Vagina (tissue), 2 donors: Measurements from ENCODE around the gene ZBTB20. TPM values are rescaled to one million over a fixed set of nuclear protein-coding genes. Genes with fewer than 3 reads are reported as not detected.

ENCODE experiments used
- DNase-seq, 2 donors: peaks; one replicate each; pipeline ENCODE4 v3.0.0-alpha.2; 2017; ENCODE audit errors: extremely low spot score in 2 of 2
- H3K27ac ChIP-seq: fragments of 200-600 bp; sonication (generic); one replicate; pipeline ENCODE4 v1.5.1; 2019
- H3K27me3 ChIP-seq: fragments of 200-600 bp; sonication (generic); one replicate; pipeline ENCODE4 v1.5.1; 2019
- H3K36me3 ChIP-seq, 2 donors: fragments of 200-600 bp; sonication (generic); one replicate each; pipeline ENCODE4 v1.5.1; 2017 to 2019
- H3K4me1 ChIP-seq: fragments of 200-600 bp; sonication (generic); one replicate; pipeline ENCODE4 v1.5.1; 2019
- H3K4me3 ChIP-seq, 2 donors: fragments of 200-600 bp; sonication (generic); 1 replicate in 1 of 2; 2 replicates in 1 of 2; pipeline ENCODE4 v1.5.1; 2016 to 2019
- H3K9me3 ChIP-seq: fragments of 200-600 bp; sonication (generic); one replicate; pipeline ENCODE4 v1.5.1; 2019
- POLR2A ChIP-seq, 2 donors: fragments of 450-650 bp; IDR thresholded peaks; one replicate each; pipeline ENCODE4 v1.6.1; 2017; ENCODE audit warnings: antibody characterized with exemption in 2 of 2, mild to moderate bottlenecking in 2 of 2, moderate library complexity in 2 of 2
- POLR2AphosphoS5 ChIP-seq, 2 donors: sonication (generic); formaldehyde crosslinking; IDR thresholded peaks; one replicate each; pipeline ENCODE4 v1.9.0; 2017; ENCODE audit warnings: antibody characterized with exemption in 2 of 2, mild to moderate bottlenecking in 2 of 2, low read depth in 1 of 2; ENCODE audit not compliant: insufficient read depth in 1 of 2
- intact Hi-C: fragments of 100-400 bp; cut with DNase I; formaldehyde crosslinking; loops from one replicate; pipeline ENCODE4 v1.15.1; 2023
- total RNA-seq: library from RNA; depleted of rRNA; stranded (reverse); fragments of >200 nt; gene quantifications from one replicate; pipeline ENCODE4 v1.2.3, GENCODE V29; 2016
- TF ChIP-seq, protein P1 (sequence below), 3 experiments: fragments of 450-650 bp in 2 of 3; fragments of 200-600 bp in 1 of 3; sonication (generic) in 1 of 3; IDR thresholded peaks; one replicate each; pipeline ENCODE4 v1.5.1; 2017 to 2019; ENCODE audit warnings: antibody characterized with exemption in 3 of 3, mild to moderate bottlenecking in 2 of 3, moderate library complexity in 2 of 3

ZBTB20 gene
- total RNA-seq, 1 donor from 2014 or later = 64.8 TPM

DNA sequence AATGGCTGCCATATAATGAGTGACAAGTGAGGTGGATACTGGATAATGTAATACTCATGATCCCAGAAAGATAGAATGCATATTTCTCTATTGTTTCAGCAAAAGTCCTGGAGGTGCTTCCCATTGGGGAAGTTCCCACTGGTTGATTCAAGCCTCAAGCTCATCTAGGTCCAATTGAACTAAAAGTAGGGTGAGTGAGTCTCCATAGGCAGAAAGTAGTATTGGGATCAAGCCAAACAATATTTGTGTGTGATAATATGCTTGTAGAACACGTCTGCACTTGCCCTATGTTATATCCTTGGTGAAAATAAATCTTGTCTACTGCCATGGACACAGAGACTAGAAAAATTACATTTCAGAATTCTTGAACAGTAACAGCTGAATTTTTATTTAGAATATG, 14.8 kb upstream of the ZBTB20 start:
- H3K36me3 ChIP-seq = no peaks in the 10 kb centered on the region
- no peak for DNase-seq
- no peaks in the 10 kb centered on the region for H3K9me3 ChIP-seq
- TF ChIP-seq POLR2AphosphoS5 (IDR thresholded peaks at IDR 0.05; ENCODE audit: insufficient read depth in 1 of 2, low read depth in 1 of 2) = no peak
- TF ChIP-seq, protein P1, sequence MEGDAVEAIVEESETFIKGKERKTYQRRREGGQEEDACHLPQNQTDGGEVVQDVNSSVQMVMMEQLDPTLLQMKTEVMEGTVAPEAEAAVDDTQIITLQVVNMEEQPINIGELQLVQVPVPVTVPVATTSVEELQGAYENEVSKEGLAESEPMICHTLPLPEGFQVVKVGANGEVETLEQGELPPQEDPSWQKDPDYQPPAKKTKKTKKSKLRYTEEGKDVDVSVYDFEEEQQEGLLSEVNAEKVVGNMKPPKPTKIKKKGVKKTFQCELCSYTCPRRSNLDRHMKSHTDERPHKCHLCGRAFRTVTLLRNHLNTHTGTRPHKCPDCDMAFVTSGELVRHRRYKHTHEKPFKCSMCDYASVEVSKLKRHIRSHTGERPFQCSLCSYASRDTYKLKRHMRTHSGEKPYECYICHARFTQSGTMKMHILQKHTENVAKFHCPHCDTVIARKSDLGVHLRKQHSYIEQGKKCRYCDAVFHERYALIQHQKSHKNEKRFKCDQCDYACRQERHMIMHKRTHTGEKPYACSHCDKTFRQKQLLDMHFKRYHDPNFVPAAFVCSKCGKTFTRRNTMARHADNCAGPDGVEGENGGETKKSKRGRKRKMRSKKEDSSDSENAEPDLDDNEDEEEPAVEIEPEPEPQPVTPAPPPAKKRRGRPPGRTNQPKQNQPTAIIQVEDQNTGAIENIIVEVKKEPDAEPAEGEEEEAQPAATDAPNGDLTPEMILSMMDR (IDR thresholded peaks at IDR 0.05) = no peak
- no peak for TF ChIP-seq POLR2A (IDR thresholded peaks at IDR 0.05)
- H3K4me1 ChIP-seq = no peaks in the 10 kb centered on the region
- intact Hi-C loops = no loop called here
- H3K27ac ChIP-seq = no peak overlapping the region
- H3K27me3 ChIP-seq = no peaks in the 10 kb centered on the region
- H3K4me3 ChIP-seq = no peak overlapping the region

DNA sequence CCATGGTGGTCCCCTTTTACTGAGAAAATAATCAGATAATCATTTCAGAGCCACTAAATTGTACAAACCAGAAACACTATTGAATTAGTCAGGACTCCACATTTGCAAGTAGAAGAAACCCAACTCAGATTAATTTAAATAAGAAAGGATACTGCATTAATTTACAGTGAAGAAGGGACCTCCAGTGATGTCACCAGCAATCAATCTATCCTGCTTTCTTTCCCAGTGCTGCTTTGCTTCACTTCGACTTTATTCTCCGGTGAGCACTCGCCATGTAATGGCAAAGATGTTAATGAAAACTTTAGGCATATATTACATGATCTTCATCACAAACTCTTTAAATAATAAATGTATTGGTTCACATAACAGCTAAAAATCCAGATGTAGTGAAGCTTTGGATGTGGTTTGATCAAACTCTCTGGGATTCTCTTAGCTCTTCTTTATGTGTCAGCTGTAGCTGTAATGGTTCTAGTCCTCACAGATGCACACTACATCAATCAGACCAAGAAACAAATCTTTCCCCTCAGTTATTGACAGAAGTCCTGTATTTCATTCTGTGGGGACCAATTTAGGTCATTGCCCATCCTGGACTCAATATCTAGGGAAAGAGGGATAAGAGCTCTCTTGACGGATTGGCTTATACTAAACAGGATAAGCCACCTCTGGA, 14.2 kb upstream of the ZBTB20 start:
- Histone ChIP-seq H3K4me3 (no peak overlapping the region), H3K27me3 (no peaks in the 10 kb centered on the region), H3K27ac (no peak overlapping the region), H3K4me1 (no peaks in the 10 kb centered on the region), H3K9me3 (no peaks in the 10 kb centered on the region), H3K36me3 (no peaks in the 10 kb centered on the region)
- no peak for TF ChIP-seq POLR2AphosphoS5 (IDR thresholded peaks at IDR 0.05; ENCODE audit: insufficient read depth in 1 of 2, low read depth in 1 of 2)
- no peak for TF ChIP-seq POLR2A (IDR thresholded peaks at IDR 0.05)
- TF ChIP-seq, protein P1 (IDR thresholded peaks at IDR 0.05) = no peak
- DNase-seq = no peak
- intact Hi-C loops = no loop called here

DNA sequence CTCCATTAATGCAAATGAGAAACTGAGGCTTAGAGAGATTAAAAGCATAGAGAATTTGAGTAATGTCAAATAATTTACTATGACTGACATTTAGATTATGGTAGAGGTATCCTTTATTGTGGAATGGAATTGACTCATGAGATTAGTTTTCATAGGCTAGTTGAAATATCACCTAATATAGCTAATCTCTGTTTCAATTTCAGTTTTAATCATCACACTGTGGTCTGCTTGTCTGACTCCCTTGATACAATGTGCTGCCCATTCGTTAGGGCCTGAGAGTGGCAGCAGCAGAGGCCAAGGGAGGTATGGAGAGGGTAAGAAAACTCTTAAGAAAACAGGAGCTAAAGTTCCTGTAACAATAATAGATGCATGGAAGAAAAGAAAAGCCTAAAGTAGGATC, 13.2 kb upstream of the ZBTB20 start:
- no peak overlapping the region for H3K4me3 ChIP-seq
- DNase-seq = no peak
- no peaks in the 10 kb centered on the region for H3K27me3 ChIP-seq
- H3K27ac ChIP-seq = no peak overlapping the region
- no peak for TF ChIP-seq POLR2A (IDR thresholded peaks at IDR 0.05)
- TF ChIP-seq POLR2AphosphoS5 (IDR thresholded peaks at IDR 0.05; ENCODE audit: insufficient read depth in 1 of 2, low read depth in 1 of 2) = no peak
- TF ChIP-seq, protein P1 (IDR thresholded peaks at IDR 0.05) = no peak
- no peaks in the 10 kb centered on the region for H3K36me3 ChIP-seq
- intact Hi-C loops = no loop called here
- H3K9me3 ChIP-seq = no peaks in the 10 kb centered on the region
- H3K4me1 ChIP-seq = no peaks in the 10 kb centered on the region

DNA sequence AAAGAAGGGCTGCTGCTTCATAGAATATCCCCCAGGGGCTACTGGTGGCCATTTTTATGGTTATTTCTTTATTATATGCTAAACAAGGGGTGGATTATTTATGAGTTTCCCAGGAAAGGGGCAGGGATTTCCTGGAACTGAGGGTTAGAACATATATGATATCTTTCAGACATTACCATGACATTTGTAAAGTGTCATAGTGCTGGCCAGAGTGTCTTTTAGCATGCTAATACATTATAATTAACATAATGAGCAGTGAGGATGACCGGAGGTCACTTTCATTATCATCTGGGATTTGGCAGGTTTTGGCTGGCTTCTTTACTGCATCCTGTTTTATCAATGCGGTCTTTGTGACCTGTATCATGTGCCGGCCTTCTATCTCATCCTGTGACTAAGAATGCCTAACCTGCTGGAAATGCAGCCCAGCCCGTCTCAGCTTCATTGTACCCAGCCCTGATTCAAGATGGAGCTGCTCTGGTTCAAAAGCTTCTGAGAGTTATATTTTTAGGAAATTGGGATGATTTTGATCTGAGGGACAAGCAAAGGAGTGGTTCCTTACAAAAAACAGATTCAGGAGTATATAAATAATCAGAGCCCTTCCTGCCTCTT, 9.1 kb upstream of the ZBTB20 start:
- TF ChIP-seq, protein P1 (IDR thresholded peaks at IDR 0.05) = no peak
- TF ChIP-seq POLR2A (IDR thresholded peaks at IDR 0.05) = no peak
- TF ChIP-seq POLR2AphosphoS5 (IDR thresholded peaks at IDR 0.05; ENCODE audit: insufficient read depth in 1 of 2, low read depth in 1 of 2) = no peak
- no peaks in the 10 kb centered on the region for H3K9me3 ChIP-seq
- no peak overlapping the region for H3K4me3 ChIP-seq
- no peak for DNase-seq
- no peaks in the 10 kb centered on the region for H3K4me1 ChIP-seq
- H3K36me3 ChIP-seq = no peaks in the 10 kb centered on the region
- intact Hi-C loops = no loop called here
- no peak overlapping the region for H3K27ac ChIP-seq
- no peaks in the 10 kb centered on the region for H3K27me3 ChIP-seq

DNA sequence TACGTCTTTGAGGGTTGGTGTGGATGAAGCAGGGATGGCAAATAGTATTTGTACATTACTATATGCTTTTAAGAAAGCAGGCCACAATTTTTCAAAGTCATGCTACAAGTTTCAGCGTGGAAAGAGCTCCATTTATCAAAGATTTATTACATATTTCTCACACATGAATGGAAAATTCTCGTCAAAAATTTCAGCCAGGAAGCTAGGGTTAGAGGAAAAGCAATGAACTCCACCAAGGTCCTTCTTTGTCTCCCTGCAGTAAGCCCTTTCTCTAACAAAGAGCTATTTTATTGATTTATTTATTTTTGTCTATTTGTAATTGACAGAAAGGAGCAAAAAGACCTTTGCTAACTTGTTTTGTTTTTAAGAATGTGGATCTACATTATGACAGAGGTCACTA, 7.5 kb upstream of the ZBTB20 start:
- Histone ChIP-seq H3K4me1 (no peaks in the 10 kb centered on the region), H3K9me3 (no peaks in the 10 kb centered on the region), H3K27ac (no peak overlapping the region), H3K36me3 (no peaks in the 10 kb centered on the region), H3K27me3 (no peaks in the 10 kb centered on the region), H3K4me3 (no peak overlapping the region)
- intact Hi-C loops = no loop called here
- DNase-seq = no peak
- TF ChIP-seq POLR2A (IDR thresholded peaks at IDR 0.05) = no peak
- TF ChIP-seq POLR2AphosphoS5 (IDR thresholded peaks at IDR 0.05; ENCODE audit: insufficient read depth in 1 of 2, low read depth in 1 of 2) = no peak
- TF ChIP-seq, protein P1 (IDR thresholded peaks at IDR 0.05) = no peak
